ENCODE data around the gene SPATA1.
"Not testable (repeated sequence)": the region's sequence is repeated elsewhere in the genome, so short reads cannot be mapped to it uniquely, and the experiment has no call there.

SPATA1 gene

DNA sequence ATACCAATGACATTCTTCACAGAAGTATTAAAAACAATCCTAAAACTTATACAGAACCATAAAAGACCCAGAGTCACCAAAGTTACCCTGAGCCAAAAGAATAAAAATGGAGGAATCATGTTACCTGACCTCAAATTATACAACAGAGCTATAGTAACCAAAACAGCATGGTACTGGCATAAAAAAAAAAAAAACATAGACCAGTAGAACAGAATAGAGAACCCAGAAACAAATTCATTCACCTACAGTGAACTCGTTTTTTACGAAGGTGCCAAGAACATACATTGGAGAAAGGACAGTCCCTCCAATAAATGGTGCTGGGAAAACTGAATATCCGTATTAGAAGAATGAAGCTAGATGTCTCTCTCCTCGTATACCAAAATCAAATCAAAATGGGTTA is 2.8 kb downstream of the SPATA1 start:
- DNase-seq: no peak

DNA sequence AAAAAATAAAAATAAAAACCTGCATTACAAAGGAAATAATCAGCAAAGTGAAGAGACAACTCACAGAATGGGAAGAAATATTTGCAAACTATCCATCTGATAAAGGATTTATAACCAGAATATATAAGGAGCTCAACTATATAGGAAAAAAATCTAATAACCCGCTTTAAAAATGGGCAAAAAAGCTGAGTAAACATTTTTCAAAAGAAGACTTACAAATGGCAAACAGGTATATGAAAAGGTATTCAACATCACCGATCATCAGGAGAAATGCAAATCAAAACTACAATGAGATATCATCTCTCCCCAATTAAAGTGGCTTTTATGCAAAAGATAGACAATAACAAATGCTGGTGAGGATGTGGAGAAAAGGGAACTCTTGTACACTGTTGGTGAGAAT is 4.0 kb downstream of the SPATA1 start:
- DNase-seq: no peak

DNA sequence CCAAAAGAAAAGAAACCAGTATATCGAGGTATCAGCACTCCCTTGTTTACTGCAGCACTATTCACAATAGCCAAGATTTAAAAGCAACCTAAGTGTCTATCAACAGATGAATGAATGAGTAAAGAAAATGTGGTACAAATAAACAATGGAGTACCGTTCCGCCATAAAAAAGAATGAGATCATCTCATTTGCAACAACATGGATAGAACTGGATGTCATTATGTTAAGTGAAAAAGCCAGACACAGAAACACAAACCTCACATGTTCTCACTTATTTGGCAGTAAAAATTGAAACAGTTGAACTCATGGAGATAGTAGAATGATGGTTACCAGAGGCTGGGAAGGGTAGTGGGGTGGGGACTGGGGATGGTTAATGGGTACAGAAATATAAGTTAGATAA is 4.5 kb downstream of the SPATA1 start:
- DNase-seq: no peak

DNA sequence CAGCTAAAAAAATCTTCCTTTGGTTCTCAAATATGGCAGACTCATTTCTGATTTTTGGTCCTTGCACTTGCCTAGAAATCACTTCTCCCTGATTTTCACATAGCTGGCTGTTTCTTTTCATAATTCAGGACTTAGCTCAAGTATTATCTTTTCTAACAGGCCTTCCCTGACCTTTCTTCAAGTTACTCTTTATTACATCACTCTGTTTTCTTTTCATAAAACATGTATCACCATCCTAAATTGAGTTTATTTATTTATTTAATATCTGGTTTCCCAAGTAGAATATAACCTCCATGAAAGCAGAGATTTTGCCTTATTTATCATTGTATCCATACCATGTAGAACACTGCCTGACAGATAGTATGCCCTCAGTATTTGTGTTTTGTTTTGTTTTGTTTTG is 18.4 kb downstream of the SPATA1 start:
- DNase-seq: no peak

DNA sequence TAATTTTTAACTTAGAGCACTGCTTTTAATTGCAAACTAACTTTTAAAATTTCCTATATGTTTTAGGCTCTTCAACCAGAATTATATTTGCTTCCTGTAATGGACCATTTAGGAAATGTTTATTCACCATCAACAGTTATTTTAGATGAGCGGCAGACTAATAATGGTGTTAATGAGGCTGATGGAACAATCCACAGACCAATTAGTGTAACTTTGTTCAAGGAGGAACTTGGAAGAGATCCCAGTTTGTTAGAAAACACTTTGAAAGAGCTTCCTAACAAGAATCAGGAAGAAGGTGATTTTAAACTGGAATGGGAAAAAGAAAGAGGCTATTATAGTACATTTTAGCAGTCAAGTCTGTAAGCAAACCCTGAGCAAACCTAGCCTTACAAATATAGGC is 19.6 kb downstream of the SPATA1 start:
- no peak for DNase-seq

DNA sequence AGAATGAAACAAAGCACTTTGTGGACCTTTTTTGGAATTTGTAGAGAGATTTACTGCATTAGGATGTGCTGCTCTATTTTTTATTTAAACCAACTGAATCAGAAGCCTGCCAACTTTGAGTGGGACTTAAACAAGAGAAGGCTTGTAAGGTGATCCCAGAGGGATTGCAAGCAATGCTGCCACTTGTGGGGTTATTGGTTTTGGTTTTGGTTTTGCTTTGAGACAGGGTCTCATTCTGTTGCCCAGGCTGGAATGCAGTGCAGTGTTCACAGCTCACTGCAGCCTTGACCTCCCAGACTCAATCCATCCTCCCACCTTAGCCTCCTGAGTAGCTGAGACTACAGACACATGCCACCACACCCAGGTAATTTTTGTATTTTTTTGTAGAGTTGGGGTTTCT is 32.4 kb downstream of the SPATA1 start:
- no peak for DNase-seq

DNA sequence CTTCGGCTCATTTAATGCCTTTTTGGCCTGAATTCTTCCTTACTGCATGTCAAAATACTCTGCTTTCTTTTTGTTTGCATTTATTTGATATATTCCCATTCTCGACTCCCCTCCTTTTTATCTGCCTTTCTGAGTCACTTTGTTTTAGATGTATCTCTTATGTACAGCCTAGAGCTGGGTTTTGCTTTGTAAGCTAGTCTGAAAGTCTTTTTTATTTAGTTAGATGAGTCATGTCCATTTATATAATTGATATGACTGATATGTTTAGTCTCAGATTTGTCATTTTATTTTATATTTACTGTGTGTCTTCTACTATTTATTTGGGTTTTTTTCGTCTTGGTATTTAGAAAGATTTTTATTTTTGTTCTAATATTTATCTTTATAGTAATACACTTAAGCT is 33.8 kb downstream of the SPATA1 start:
- no peak for DNase-seq

DNA sequence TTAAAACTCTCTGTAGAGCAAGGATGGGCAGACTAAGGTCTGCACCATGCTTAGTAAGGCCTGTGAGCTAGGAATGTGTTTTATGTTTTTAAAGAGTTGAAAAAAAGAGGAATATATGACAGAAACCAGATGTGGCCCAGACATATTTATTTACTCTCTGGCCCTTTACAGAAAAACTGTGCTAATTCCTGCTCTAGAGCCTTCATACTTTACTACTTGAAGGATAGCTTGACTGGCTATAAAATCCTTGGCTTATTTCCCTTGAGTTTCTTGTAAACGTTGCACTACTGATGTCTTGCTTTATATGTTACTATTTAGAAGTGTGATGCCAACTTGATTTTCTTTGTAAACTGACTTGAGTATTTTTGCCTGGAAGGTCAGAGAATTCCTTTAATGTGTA is 34.6 kb downstream of the SPATA1 start:
- DNase-seq: no peak

DNA sequence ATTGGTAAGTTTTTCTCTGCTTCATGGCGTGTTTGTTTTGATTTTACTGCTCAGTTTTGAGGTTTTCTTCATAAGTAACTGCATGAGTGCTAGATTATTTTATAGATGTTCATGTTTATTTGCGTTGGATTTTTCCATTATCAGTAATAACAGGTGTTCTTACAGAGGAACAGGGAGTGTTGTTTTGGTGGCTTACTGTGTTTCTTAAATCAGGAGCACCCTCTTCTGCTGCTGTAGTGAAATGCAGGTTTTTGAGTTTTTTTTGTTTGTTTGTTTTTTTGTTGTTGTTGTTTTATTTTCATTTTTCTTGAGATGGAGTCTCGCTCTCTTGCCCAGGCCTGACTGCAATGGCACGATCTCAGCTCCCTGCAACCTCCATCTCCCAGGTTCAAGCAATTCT is 35.5 kb downstream of the SPATA1 start:
- peak in 1 of 4 experiments; percentile 22 for DNase-seq

DNA sequence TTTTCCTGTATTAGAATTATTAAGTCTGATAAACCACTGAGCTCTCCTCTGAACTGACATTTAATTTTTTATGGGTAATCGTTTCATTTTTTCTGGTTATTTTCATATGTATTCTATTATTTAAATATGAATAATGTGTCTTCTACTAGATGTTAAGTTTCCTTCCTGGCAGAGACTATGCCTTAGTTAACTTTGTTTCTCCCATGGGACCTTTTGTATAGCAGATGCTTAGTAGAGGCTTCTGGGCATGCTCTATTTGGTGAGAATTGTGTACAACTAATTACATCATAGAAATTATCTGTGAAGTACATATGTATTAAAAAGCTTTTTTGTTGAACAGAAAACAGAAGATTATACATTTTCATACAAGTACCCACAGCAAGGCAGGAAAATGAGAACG is 44.6 kb downstream of the SPATA1 start:
- DNase-seq: no peak

DNA sequence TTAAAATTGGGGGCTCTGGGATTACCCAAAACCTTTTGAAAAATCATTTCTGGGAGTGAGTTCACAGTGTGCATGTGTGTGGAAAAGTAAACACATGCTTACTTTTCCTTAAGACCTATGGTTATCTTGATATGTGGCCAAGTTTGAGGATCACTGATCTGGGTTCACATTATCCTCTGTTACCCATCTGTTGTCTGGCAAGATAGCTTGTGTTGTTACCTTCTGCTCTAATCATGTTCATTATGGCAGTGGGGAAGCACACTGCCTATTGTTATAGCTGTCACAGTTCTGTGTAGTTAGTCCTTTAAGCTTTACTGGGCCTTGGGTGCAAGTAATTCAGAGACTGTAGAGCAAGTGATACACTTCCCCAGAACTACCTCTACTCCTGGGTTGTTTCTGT is 63.0 kb downstream of the SPATA1 start:
- no peak for DNase-seq

DNA sequence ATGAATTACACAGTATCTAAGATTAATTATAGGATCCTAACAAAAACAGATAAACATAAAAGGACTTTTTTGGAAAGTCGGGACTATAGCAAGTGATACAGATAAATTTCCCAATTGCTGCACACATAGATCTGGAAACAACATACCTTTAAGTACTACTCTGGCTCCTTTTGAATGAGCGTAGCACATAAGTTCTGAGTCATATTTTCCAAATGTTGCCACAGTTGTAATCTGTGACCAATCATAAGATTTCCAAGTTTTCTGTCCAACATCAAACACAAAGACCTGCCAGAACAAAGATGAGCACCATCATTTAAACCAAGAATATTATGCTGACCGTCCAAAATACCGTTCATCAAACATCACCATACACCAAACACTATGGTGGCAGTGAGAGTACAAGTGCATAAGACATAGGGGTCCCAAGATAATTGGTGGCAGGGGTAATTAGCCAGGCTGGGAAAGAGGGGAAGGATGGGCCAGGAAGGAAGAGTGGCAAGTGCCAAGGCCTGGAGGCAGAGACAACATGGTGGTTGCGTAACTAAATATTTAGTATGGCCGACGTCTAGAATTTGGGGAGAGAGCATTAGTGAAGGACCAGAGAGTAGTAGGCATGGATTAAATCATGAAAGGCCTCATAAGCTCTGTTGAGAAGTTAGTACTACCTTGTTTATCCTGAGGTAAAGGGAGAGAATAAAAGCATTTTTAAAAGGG is 64.4 kb downstream of the SPATA1 start:
- no peak for DNase-seq

DNA sequence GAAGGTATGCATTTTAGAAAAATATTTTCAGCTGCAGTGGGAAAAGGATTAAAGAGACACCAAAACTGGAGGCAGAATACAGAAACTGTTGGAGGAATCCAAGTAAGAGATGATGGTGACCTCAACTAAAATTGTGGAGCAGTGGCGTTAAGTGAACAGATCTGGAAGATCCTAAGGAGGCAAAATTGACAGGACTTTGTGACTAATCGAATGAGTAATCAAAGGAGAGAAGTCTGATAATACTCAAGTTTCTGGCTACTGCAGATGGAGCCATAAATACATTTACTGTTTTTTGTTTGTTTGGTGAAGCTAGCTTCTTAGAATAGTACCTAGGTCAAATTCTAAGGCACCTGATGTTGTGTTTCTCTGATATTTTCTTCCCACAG is 65.0 kb downstream of the SPATA1 start:
- peak in 2 of 4 experiments; percentile 12 to 33 for DNase-seq

DNA sequence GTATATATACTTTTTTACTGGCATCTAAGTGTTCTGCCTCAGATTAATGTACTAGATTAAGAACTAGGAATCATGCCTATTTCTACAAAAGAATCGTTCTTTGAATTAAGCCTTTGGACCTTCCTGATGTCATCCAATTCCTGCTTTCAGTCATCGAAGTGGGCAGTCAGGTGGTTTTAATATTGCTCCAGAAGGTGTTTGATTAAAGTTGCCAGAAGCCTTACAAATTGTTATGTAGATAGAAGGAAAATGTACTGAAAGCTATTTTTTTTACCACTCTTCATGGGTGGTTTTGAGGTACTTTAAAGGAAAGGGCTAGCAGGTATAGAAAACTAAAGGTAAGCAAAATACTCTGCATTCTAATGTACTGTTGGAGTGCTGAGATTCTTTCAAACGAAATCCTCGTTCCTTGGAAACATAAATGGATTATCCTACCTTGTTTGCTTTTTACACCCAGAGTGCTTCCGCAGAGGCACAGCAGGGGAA is 67.3 kb downstream of the SPATA1 start:
- peak in 3 of 4 experiments; percentile 16 to 52 (median 47) for DNase-seq

DNA sequence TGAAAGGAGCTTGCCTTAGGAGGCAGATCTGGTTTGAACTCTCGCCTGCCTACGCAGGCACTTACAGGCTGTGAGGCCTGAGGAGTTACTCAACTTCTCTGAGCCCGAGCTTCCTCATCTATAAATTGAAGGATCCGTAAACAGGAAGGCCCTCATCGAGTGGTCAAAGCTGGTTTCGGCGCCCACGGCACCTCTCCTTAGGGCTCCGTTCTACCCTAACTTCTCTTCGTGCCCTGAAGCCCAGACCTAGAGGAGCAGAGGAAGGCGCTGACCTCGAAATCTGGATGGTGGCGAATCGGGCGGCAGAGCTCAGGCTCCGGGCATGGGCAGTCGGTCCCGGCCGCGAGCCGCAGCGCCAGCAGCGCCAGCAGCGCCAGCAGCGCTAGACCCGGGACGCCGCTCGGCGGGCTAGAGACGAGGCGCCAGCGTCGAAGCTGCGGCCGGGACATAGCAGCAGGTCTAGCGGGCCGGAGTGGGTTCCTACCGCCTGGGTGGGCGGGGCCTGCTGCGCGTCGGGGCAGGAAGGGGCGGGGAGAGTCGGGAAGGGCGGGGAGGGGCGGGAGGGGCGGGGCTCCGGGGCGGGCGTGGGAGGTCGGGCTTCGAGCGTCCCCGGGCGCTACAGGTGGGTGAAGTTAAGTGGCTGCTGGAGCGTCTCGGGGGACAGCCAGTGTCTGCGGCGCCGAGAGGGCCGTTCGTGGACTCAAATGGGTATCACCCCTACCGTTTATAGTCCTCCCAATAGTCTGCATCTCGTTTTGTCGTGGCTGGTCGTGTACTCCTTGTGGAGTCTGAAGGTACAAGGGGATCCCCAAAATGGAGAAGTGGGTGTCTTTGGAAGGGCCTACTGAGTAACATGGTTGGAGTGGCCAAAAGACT is 68.0 kb downstream of the SPATA1 start, which contains the start of gene CTBS:
Gene CTBS (minus strand): TSS at position 474 of the 876 bp plus-strand sequence. CDS start 25 bp downstream, at position 449.
- peak; percentile 93 to 98 (median 96) for DNase-seq

DNA sequence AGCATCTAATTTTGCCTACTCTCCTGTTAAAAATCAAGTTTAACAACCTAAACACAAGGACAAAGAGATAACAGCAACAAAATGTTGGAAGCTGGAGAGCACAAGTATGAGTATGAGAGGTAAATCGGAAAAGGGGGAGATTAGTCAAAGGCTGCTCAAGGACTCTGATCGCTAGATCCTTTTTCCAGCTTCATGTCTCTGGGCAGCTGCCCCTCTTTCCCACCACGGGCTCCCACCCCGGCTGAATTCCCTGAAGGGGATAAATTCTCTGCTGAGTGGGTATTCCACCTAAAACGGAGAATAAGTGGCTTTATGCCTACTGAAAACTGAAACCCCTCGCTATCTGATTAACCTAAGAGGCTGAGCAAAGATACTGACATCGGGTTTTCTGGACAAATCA is 68.8 kb downstream of the SPATA1 start:
- no peak for DNase-seq

DNA sequence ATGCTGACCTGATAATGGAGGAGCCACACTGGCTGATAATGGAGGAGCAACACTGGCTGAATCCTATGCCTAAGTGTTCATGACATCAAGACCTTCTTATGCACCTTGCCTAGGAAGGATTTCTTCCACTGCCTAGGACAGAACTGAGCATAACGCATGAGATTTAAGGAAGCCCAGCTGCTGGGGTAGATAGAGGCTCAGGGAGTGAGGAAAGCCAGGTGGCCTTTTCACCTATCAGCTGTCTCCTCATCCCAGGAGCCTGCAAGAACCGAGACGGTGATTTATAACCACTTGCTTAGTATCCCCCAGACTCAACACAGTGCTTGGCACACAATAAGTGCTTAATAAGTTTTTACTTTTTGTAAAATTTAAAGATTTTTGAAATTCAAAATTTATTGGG is 75.5 kb downstream of the SPATA1 start:
- no peak for DNase-seq

DNA sequence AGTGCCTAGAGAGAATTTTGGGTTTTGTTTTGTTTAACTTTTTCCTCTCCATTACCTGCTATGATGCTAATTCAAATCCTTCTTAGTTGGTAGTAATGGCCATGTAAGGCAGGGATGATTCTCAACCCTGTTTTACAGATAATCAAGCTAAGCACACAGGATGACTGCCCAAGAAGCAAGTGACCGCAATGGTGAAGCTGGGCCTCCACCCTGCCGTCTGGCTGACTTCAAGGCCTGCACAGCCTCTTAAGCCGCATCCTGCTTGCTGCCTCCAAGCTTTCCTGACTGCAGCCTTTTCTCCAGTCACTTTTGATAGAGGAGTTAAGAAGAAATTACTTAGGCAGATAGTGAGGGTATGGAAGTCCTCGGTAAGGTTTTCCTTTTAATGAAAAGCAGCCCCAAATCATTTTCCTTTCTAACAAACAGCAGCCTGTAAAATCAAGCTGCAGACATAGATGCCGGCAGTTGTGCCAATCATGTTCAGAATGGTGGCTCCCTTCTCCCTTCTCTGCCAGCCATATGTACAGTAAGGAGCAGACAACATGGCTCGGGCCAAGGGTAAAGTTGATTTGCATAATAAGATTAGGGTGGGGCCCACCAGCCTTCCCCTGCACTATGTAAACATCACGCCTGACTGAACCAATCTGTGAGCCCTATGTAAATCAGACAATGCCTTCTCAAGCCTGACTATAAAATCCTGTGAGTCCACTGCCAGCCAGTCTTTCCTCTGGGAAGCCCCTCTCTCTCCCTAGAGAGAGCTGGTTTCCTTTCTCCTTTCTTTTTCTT is 76.8 kb downstream of the SPATA1 start:
- DNase-seq: no peak

DNA sequence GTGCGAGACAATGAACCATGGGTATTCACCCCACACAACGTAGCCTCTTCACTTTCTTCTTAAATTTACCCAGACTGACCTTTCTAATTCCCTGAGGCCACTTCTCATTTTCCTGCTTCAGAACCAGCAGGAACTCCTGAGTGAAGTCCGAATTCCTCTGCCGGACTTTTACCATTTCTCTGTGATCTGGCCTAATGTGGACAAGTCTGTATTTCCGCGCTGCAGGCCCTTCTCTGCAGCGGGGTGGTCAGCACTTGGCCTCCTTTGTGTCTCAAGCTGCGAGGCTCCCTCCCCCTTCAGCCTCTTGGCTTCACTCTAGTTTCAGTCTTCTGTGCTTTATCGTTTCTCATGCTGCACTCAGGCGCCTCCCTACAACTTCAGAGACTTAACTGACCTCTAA is 77.5 kb downstream of the SPATA1 start:
- DNase-seq: no peak

DNA sequence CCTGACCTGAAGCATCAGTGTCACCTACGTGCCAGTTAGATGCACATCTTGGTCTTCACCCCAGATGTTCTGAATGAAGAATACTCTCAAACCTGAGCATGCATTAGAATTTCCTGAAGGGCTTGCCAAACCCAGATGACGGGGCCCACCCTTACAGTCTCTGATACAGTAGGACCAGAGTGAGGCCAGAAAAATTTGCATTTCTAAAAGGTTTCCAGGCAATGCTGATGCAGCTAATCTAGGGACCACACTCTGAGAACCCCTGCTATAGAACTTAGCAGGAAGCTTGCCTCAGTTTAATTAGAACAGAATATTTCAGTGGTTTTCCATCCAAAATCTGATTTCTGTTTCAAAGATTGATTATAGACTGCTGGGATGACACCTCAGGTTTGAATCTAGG is 77.9 kb downstream of the SPATA1 start:
- DNase-seq: no peak

DNA sequence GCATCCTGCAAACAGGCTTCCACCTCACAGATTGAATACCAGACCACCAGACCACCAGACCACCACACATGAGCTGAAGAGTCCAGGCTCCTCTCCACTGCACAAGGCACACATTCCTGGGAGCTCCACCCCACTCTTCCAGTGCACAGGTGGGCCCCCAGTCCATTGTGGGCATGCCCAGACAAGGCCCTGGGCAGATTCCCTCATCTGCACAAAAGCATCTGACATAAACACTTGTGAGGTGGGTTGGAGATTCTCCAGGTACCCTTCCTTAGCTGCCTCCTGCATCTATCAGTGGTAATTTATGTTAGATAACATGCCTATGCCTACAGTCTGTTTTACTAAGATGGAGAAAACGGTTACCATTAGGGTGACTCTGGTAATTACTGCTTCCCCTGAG is 79.6 kb downstream of the SPATA1 start:
- DNase-seq: no peak

DNA sequence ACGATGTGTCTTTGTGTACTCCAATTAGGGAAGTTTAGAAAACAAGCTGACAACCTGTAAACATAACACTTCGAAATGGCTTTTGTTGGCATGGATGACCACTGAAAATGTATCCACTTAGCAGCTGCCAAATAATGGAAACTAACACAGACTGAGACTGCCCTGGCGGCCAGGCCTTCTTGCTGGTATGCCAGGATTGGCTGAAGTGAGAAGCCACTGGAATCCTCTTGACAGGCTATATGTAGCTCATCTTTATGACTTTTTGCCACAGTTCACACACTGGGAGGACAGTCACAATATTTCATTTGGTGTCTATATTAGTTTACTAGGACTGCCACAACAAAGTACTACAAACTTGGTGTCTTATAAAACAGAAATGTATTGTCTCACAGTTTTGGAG is 80.9 kb downstream of the SPATA1 start:
- no peak for DNase-seq

DNA sequence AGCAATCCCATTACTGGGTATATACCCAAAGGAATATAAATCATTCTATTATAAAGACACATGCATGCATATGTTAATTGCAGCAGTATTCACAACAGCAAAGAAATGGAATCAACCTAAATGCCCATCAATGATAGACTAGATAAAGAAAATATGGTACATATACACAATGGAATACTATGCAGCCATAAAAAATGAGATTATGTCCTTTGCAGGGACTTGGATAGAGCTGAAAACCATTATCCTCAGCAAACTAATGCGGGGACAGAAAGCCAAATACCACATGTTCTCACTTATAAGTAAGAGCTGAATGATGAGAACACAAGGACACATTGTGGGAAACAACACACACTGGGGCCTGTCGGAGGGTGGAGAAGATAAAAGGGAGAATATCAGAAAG is 88.8 kb downstream of the SPATA1 start:
- DNase-seq: not testable (repeated sequence)

All from suppressor macrophage (primary cell).